NCI-H1436 (cell line): ENCODE data around the gene SPEF2.
"Not testable (repeated sequence)": the region's sequence is repeated elsewhere in the genome, so short reads cannot be mapped to it uniquely, and the experiment has no call there.

Source experiments
- DNase-seq: peaks from one replicate; lab custom pipeline; 2025; lab: John Stamatoyannopoulos, UW

SPEF2 gene

DNA sequence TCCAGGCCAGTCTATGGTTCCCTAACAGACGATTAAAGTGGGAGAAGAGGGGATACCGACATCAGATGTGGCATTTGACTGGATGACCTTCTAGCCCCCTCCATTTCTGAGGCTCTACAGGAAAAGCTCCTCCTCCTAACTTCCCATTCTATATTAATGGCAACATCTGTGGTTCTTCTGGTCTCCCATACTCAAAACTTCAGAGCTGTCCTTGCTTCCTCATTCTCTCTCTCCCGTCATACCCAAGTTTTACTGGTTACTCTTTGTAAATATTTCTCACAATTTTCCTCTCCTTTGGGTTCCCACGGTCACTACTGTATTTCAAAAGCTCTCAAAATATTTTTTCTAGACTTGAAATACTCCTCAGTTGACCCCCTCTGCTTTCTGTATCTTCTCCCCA, 203.1 kb downstream of the SPEF2 start:
- no peak for DNase-seq

DNA sequence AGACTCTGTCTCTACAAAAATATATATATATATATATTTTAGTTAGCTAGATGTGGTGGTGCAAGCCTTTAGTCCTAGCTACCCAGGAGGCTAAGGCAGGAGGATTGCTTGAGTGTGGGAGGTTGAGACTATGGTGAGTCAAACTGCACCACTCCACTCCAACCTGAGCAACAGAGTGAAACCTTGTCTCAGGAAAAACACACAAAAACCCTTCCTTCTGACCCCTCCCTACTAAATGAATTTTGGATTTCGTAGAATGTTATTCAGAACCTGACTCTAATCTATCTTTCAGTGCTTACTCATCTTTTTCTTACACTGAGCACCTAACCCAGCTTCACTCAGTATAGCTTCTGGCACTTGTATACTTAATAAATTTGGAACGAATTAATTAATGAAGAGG, 203.8 kb downstream of the SPEF2 start:
- no peak for DNase-seq

DNA sequence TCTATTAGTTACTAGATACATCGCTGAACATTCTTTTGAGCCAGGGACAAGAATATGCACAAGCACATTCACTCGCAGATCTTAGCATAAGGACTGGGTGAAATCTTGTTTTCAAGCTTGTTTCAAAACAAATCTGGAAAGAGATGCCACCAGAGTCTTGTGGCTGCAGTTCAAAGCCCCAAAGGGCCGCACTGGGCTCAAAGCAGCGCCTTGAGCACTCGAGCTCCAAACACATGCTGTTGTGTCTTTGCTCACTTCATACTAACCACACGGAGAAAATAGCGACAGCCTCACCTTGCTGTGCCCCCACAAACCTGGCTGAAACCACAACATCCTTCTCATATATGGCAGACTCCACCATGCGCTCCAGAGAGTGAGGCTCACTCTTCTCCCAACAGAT, 204.8 kb downstream of the SPEF2 start:
- DNase-seq: no peak

DNA sequence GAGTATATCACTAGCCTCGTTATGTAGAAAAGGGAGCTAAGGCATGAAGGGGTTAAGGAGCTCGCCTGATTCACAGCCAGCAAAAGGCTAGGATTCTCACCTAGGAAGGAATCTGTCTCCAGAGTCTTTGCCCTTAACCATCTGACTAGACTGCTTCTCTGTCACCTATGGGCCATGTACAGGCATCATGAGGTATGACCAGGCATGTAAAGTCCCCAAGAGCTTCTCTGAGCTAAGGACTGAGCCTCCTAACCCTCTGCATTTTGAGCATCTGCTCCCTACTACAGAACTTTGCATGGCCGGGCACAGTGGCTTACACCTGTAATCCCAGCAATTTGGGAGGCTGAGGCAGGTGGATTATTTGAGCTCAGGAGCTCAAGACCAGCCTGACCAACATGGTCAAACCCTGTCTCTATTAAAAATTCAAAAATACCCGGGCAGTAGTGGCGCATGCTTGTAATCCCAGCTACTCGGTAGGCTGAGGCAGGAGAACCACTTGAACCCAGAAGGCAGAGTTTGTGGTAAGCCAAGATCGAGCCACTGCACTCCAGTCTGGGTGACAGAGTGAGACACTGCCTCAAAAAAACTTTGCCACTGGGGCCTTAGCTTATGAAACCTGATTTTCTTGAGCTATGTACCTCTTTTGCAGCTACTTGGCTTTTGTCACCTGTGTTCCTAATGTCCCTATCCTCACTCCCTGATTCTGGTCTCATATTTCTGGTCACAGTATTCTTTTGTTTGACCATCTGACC, 205.9 kb downstream of the SPEF2 start:
- DNase-seq: no peak

DNA sequence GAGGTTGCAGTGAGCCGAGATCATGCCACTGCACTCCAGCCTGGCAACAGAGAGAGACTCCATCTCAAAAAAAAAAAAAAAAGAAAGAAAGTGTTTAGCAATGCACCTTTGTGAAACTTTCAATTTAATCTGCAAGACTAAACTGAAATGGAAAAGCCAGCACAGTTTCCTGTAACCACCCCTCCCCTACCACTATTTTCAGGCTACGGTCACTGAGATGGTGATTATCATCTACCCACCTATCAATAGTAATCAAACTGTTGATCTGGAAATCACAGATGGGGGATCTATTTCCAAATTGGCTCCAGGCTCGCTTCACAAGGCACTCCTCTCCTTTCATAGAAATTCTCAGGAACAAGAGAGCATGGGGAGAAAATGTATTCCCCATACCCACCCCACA, 208.4 kb downstream of the SPEF2 start:
- DNase-seq: no peak

DNA sequence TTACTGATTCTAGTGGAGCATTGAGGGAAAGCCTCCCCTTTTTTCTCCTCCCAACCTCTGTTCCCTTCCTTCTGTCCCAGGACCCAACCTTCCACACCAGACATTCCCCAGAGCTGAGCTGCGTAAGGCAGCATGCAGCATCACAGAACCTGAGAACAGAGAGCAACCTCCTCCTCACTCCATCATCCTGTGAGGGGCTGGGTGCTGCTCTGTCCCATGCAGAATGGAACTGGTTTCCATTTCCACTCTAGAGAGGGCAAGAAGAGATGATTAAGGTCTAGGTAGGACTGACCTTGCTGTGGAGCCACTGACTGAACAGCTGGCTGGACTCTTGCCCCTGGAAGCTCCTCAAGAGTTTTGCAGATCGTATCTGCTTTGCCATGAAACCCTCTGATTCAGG, 208.9 kb downstream of the SPEF2 start:
- no peak for DNase-seq

DNA sequence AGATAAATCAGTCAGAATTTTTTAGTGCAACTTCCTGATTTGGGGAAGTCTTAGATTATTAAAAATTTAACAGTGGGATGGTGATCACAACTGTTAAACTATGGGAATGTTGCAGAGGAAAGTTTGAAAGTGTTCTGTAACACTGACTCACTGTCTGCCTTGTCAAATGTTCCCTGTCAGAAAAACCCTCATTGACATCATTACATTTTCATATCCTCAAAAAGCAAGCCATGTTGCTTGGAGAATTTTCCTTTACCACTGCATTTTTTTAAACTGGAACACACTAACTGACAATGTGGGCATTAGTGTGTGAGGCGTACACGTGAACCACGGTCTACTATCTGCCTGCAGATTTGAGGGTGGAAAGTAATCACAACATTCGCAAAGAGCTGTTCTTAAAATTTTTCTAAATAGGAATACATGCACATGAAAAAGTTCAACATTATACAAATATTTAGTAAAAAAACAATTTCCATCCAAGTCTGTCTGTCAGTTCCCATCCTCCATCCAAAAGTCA, 210.5 kb downstream of the SPEF2 start:
- no peak for DNase-seq

DNA sequence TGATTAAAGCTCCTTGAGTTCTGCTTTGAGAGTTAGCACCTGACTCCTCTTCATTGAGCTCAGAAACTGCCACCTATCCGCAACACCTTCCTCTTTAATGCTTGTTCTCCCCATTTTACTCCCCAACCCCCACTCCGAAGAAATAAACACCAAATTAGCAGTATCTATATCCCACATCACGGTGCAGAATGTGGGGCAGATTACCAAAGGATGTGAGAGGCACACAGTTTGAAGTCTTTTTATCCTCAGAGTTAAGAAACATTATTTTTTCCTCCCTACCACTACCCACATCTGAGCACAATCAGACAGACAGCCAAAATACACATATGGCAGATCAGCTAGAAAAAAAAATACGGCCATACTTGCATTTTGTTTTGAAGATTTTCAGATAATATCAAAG, 212.9 kb downstream of the SPEF2 start:
- DNase-seq: no peak

DNA sequence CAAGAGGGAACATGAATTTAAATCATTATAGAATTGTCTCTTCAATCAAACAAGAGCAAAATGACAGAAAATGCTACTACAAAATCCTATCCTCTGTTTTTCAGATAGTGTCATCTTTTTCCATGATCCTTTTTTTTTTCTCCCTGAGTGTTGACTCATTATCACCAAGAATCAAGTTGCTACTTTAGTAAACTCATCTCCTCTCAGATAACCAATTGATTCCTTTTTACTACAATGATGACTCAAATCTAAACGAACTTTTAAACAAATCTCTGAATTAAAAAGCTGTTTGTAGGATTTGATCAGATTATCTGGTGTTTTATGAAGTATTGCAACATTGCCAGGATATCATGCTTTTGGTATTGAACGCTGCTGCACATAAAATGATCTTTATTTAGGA, 215.1 kb downstream of the SPEF2 start:
- DNase-seq: no peak

DNA sequence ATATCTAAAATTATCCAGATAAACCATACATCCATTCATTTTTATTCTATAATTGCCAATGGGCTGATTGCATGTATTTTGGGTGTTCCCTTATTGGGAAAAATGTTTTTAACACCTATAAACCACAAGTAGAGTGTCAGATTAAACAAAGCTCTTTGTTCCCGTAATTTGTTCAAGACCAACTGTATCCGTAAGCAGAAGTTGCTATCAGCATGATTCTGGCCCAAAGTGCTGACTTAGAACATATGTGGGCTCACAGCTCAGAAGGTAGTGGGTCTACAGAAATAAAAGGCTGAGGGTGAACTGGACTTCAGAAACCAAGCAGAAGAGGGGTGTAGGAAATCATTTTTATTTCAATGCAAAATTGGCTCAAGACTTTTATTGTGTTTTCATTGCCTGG, 215.6 kb downstream of the SPEF2 start:
- no peak for DNase-seq

DNA sequence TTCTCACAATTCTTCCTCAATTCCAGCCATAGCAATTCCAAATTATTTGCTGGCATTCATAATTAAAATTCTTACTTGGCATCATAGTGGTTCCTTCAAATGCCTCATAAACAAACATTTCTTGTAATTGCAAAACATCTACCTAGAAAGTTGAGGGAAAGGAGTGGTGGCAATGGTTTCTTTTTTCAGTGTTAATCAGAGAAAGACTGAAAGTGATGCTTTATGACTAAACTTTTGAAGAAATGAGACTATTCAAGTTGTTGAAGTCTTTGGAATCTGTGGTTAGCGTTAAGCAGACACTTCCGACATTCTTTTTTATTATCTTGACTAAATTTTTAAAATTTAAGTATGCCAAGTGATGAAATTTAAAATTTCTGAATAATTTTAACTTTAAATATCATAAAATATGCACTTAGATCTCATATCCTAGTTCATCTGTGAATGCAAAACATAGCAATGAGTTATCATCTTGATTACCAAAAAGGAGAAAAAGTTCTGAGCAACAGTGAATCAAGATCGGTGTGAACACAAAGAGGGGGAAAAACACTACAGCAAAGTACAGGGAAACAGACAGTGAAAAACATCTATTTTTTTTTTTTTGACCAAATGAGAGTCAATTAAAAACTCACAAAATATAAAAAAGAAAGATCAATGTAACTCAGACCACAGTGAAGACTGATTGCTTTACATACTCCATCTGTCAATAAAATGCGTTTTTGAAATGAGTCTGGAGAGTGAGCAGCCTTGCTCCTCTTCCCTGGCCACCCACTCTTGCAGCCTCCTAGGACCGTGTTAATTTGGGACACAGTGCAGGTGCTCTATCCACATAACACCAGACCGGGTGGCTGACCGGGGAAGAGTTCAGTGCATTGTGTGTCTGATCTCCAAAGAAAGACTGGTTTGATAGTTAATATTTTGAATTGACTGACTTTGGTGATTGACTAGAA, 218.4 kb downstream of the SPEF2 start:
- no peak for DNase-seq

DNA sequence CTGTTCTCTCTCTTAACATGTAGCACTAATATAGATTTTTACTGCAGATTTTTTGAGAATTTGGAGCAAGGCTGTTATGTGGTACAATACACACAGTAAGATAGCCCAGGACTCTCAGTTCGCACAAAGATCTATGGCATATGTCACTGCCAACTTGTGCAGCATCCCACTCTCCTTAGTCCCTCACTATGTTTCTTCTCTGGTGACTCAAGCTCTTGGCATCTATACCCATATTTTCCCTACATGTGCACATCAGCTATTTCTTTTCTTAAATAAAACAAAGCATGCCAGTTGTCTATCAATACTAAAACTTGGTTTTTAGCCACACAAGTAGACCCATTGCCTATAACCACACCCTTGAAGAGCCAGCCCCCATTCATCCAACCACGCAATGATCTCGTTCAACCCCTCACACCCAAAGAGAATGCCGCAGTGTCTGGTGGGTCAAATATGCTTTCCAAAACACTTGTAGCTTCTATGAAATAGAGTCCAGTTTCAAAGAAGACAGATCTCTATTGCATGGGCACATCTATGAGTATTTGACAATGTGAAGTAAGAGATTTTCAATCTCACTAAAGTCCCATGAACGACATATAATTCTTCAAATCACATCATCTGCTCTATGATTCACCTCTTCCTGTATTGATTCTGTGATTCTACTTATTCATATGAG, 220.8 kb downstream of the SPEF2 start:
- DNase-seq: no peak

DNA sequence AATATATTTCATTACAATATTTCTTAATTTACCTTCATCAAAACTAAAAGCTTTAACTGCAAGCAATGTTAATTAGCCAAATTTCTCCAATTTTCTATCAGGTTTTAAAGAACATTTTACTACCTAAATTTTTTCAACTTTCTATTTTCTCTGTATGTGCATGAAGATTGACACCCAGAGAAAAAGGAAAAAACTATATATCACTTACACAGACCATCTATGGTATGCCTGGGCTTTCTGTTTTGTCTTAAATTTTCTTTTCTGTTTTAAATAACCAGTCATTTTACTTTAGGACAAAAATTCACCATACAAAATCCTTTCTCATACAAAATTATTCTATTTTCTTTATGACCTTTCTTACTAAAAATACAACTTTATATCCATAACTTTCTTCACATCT, 225.2 kb downstream of the SPEF2 start:
- DNase-seq: no peak

DNA sequence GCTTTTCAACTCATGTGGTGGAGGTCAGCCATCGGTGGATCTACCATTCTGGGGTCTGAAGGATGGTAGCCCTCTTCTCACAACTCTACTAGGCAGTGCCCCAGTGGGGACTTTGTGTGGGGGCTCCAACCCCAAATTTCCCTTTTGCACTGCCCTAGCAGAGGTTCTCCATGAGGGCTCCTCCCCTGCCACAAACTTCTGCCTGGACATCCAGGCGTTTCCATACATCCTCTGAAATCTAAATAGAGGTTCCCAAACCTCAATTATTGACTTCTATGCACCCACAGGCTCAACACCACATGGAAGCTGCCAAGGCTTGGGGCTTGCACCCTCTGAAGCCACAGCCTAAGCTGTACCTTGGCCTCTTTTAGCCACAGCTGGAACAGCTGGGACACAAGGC, 227.8 kb downstream of the SPEF2 start:
- DNase-seq: not testable (repeated sequence)

DNA sequence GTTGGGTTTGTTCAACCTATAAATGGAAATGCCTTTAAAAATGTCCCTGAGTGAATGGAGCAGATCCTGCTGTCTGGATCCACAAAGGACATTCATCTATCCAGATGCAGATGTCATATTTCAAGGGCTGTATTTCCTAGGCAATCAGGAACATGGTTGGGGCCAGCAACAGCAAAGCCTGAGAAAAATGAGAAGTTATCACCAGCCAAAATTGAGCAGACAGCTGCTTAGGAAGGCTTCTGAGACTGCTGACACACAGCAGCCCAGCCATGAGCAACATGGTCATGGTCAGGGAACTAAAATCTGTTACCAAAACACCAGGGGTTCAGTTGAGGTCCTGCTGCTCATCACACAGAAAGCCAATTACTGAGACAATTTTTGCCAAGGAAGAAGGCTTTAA, 229.8 kb downstream of the SPEF2 start:
- no peak for DNase-seq

DNA sequence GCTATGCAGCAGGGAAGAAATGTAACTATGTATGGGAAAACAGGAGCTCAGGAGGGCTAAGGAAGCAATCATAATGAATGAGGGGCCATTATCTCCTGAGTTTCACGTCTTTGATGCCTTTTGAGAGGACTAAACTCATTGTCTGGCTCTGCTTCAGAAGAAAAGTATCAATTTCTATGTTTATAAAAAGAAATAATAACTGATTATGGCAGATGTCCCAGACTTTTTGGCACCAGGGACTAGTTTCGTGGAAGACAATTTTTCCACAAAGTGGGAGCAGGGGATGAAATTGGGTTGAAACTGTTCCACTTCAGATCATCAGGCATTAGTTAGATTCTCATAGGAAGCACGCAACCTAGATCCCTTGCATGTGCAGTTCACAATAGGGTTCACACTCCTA, 230.3 kb downstream of the SPEF2 start:
- DNase-seq: no peak

DNA sequence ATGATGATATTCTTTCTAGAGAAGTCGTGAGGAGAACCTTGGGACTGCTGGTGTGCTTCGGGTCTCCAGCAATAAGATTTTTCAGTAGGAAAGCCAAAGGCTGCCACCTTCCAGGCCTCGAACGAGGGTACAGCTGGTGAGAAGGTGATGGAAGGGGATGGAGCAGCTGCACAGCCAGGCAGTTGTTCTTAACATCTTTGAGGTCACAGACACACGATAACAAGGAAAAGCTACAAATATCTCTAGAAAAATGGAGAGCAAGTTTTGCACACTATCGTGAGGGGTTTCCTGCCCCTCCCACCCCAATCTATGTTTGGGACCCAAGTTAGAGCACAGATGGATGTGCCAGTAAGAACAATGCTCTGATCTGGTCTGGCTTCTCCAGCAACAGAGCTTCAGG, 232.2 kb downstream of the SPEF2 start:
- DNase-seq: no peak

DNA sequence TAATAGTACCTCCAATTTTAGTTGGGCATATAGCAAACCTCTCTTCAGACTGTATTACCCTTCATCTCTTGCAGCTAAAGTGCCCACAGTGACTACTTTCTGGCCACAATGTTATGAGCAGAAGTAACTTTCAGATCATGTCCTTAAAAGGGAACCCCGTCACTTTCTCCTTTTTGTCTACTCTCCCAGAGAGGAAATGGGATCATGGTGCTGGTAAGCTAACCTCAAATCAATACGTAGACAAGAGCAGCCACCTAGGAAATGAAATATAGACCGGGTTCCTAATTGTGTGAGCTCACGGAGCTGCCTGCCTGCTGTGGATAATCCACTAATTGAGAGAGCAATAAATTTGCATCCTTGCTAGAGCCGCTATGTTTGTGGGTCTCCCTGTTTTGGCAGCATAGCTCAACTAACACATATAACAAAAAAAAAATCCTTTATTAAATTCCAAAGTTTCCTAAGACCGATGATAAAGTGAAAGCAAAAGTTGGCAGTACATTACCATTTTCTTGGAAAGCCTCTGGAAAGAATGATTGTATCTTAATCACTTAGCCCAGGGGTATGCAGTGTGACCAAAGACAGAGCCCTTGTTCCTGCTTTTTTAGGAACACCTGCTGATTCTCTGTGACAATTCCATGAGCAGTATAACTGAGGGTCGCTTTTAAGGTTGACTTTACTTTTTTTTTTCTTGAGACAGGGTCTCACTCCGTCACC, 233.5 kb downstream of the SPEF2 start:
- no peak for DNase-seq

DNA sequence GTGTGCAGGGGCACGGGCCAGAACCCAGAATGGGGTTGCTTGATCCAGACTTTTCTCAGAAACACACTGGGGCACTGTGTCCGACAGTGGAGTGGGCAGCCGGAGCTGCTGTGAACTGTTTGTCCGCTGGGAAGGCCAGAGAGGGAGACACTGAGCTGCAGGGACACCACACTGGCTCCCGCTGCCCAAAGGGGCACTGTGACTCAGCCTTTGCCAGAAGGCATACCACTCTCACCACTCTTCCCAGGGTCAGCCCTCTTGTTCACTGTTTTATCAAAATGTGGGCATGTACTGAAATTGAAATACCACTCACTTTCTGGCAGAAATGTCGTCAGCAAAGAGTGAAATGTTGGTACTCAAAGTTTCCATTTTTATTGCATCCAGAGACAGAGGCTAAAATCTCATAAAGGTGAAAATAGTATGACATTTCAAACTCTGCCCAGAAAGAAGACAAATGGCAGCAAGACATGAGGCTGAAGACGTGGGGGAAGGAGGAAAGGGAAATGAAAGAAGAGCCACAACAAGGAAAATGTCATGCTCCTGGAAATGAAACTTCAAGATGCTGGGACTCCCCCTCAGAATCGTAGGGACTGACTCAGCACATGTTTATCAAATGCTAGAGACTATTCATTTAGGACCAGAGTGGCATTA, 234.5 kb downstream of the SPEF2 start:
- DNase-seq: no peak

DNA sequence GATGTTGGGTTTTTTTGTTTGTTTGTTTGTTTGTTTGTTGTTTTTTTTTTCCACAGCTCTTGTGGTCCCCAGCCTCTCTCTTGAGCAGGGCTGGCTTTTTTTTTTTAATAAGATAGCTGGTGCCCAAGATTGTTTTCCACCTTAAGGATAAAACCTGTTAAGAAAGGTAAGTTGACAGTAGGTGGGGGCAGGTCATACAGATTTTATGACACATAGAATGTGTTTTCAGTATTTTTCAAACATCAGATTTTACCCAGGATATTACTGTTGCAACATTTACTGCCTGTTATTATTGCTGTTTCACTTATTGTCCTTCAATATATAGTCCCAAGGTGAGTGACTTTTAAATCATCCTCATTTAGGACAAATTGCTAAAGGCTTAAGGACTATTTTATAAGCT, 235.1 kb downstream of the SPEF2 start:
- no peak for DNase-seq

DNA sequence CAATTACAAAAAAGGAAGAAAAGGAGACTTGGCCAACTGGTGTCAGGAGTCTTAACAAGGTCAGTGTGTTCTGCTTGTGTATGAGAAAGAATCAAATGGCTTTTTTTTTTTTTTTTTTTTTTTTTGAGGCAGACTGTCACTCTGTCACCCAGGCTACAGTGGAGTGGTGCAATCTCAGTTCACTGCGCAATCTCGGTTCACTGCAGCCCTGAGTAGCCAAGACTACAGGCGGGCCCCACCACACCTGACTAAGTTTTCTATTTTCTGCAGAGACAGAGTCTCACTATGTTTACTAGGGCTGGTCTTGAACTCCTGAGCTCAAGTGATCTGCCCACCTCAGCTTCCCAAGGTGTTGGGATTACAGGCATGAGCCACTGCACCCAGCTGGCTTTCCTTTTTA, 236.0 kb downstream of the SPEF2 start:
- no peak for DNase-seq
